NCI-H345 treated with DMSO at 0.1 percent for 48 hours (cell line): ENCODE results near the gene MYCL.
"Not testable (repeated sequence)": the region's sequence is repeated elsewhere in the genome, so short reads cannot be mapped to it uniquely, and the experiment has no call there.

ENCODE experiments used
- DNase-seq: peaks from one replicate; lab custom pipeline; 2025; ENCODE audit not compliant: unreplicated experiment; lab: John Stamatoyannopoulos, UW

MYCL gene

GRCh38 chr1:39892601-39893595 is 8.8 kb downstream of the MYCL start:
- no peak for DNase-seq

- DNase-seq = no peak
These were observed 10.8 kb downstream of the MYCL start for GRCh38 chr1:39890880-39891279.

DNA sequence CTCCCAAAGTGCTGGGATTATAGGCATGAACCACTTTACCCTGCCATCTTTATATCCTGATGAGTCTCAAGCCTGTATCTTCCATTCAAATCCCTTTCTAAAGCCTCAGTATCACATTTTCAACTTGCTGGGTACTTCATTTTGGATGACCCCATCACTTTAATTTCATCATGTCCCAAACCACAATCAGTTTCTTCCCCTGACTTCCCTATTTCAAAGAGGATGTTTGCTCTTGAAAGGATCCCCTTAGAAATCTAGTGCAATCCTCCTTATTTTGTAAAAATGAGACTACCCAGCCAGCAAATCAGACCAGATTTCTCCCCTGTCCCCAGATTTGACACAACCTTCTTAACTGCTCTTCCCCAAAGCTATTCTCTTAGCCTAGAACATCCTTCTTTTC is 11.4 kb downstream of the MYCL start:
- DNase-seq = no peak

- no peak for DNase-seq
These were observed 14.9 kb downstream of the MYCL start for GRCh38 chr1:39886757-39887231.

- no peak for DNase-seq
These were observed 16.2 kb downstream of the MYCL start for GRCh38 chr1:39885516-39885915.

DNA sequence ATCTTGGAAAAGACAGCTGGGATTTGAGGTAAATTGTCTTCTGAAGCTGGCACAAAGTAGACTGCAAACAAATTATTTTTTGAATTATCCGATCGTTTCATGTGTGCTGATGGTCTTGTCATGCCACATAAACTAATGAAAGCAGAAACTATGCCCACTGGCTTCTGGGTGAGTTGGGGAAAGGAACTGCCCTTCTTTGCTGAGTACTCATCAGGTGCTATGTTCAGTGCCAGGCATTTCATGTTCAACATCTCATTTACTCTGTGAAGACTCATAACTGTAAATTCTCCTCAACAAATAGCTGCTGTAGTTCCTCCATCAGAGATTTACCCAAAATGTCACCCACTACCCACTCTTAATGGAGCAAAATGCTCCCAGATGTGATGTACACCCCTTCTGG is 19.6 kb downstream of the MYCL start:
- DNase-seq = no peak

GRCh38 chr1:39877980-39878956 is 23.4 kb downstream of the MYCL start:
- DNase-seq = no peak

- peak; percentile 49 for DNase-seq
These were observed 24.4 kb downstream of the MYCL start for GRCh38 chr1:39877231-39877778.

DNA sequence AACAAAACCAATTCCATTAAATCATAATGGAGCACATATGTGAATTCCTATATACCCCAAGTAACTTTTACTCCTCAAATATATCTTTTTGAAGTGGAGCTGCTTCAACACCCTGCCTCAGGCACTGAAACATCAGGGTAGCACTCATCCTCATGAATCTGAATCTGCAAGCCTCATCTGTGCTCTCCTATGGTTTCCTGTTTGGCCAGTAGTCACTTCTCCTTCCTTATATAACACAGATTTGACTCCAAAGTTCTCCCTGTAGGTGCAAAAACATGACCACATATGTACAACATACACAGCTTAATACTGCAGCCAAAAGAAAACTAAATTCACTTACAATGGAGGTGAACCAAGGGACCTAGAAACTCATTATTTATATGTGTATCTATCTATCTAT is 25.6 kb downstream of the MYCL start:
- no peak for DNase-seq

- DNase-seq = no peak
These were observed 29.0 kb downstream of the MYCL start for GRCh38 chr1:39872698-39873097.

DNA sequence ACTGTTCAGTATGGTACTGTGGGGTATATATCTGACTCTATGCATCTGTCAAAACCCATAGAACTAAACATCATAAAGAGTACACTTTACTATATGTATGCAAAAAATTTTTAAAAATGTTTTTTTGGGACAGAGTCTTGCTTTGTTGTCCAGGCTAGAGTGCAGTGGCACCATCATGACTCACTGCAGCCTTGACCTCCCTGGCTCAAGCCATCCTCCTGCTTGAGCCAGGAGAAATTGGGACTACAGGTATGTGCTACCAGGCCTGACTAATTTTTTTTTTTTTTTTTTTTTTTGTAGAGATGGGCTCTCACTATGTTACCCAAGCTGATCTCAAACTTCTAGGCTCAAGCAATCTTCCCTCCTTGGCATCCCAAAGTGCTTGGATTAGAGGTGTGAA is 29.9 kb downstream of the MYCL start:
- no peak for DNase-seq

DNA sequence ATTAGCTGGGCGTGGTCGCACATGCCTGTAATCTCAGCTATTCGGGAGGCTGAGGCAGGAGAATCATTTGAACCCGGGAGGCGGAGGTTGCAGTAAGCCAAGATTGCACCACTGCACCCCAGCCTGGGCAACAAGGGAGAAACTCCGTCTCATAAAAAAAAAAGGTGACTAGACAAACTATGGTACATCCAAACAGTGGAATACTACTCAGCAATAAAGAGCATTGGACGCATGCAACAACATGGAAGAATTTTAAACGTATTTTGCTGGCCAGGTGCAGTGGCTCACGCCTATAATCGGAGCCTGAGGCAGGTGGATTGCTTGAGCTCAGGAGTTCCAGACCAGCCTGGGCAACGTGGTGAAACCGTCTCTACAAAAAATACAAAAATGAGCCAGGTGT is 30.7 kb downstream of the MYCL start:
- not testable (repeated sequence) for DNase-seq

DNA sequence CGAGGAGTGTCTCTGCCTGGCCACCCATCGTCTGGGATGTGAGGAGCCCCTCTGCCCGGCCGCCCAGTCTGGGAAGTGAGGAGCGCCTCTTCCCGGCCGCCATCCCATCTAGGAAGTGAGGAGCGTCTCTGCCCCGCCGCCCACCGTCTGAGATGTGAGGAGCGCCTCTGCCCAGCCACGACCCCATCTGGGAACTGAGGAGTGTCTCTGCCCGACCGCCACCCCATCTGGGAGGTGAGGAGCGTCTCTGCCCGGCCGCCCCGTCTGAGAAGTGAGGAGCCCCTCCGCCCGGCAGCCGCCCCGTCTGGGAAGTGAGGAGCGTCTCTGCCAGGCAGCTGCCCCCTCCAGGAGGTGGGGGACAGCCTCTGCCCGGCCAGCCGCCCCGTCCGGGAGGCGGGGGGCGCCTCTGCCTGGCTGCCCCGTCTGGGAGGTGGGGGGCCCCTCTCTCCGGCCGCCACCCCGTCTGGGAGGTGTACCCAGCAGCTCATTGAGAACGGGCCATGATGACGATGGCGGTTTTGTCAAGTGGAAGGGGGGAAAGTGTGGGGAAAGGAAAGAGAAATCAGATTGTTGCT is 32.1 kb downstream of the MYCL start:
- DNase-seq = not testable (repeated sequence)

DNA sequence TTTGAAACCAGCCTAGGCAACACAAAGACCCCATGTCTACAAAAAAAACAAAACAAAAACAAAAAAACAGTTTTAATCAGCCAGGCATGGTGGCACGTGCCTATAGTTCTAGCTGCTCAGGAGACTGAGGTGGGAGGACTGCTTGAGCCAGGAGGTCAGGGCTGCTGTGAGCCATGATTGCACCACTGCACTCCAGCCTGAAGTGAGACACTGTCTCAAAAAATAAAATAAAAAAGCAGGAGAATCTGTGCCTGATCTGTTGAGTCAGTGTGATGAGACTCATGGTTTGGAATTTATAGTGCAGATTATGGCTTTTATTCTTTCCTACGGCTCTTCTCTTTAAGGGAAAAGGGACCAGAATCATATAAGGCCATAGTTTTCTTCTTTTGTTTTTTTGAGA is 35.0 kb downstream of the MYCL start:
- no peak for DNase-seq

GRCh38 chr1:39865762-39866161 is 36.0 kb downstream of the MYCL start:
- no peak for DNase-seq

GRCh38 chr1:39863177-39863576 is 38.5 kb downstream of the MYCL start:
- no peak for DNase-seq

GRCh38 chr1:39861003-39861402 is 40.7 kb downstream of the MYCL start:
- DNase-seq = no peak

GRCh38 chr1:39859859-39860812 is 41.6 kb downstream of the MYCL start:
- DNase-seq = no peak

DNA sequence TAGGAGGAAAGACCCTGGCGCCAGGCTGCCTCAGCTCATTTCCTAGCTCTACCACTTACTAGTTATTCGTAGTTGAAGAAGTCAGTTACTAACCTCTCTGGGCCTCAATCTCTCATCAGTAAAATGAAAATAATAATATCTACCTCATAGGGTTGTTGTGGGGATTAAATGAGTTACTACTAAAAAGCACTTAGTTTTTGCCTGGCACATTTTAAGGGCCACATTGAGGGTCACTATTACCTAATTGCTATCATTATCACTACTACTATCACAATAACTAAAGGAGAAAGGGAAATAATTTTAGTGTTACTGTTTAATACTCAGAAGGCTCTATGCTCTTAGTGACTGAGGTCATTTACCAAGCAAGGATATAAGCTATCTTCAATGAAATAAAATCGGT is 43.4 kb downstream of the MYCL start:
- DNase-seq = no peak
